Esophagus squamous epithelium (tissue), 4 donors: ENCODE measurements around the gene CDC14A.

Experiments used
- POLR2A ChIP-seq, 4 donors: fragments of 450-650 bp; IDR thresholded peaks; one replicate each; pipeline ENCODE4 v1.6.1; 2017; ENCODE audit warnings: antibody characterized with exemption in 4 of 4, mild to moderate bottlenecking in 4 of 4, moderate library complexity in 3 of 4
- TF ChIP-seq, protein P1 (sequence below), 6 experiments: fragments of 450-650 bp in 4 of 6; fragments of 200-600 bp in 2 of 6; sonication (generic) in 2 of 6; IDR thresholded peaks; one replicate each; pipeline ENCODE4 v1.5.1; 2016 to 2019; ENCODE audit warnings: antibody characterized with exemption in 6 of 6, mild to moderate bottlenecking in 4 of 6, moderate library complexity in 4 of 6

DNA sequence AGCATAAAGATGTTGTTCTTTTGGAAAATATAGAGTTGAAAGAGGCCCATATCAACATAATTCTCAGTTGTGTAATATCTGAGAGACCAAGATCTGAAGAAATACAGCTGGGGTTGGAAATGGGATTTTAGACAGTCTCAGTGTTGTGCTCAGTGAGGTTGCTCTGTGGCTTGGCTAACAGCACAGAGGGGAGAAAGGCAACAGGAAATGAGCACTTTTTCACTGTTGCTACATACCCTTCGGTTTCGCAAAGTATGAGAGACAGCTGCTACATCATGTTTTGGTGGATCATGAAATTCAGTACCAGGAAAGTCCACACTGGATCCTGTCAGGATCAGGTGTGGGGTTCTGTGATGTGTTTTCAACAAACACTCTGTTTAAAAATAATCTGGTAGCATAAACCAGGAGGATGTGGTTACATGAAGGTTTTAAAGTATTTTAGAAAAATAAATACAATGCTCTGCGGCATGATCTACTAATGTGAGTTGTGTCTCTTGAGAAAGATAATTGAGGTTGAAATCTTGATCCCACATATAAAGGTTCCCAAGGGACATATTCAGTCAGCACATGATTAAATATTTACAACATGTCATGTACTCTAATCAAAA lies 178.7 kb downstream of the CDC14A start:
- TF ChIP-seq, protein P1, sequence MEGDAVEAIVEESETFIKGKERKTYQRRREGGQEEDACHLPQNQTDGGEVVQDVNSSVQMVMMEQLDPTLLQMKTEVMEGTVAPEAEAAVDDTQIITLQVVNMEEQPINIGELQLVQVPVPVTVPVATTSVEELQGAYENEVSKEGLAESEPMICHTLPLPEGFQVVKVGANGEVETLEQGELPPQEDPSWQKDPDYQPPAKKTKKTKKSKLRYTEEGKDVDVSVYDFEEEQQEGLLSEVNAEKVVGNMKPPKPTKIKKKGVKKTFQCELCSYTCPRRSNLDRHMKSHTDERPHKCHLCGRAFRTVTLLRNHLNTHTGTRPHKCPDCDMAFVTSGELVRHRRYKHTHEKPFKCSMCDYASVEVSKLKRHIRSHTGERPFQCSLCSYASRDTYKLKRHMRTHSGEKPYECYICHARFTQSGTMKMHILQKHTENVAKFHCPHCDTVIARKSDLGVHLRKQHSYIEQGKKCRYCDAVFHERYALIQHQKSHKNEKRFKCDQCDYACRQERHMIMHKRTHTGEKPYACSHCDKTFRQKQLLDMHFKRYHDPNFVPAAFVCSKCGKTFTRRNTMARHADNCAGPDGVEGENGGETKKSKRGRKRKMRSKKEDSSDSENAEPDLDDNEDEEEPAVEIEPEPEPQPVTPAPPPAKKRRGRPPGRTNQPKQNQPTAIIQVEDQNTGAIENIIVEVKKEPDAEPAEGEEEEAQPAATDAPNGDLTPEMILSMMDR (IDR thresholded peaks at IDR 0.05), result no peak
- TF ChIP-seq POLR2A (IDR thresholded peaks at IDR 0.05), result no peak
